Fibroblast of villous mesenchyme (primary cell): ENCODE results near the gene ZNF326. TPM values are rescaled to one million over a fixed set of nuclear protein-coding genes. Genes with fewer than 3 reads are reported as not detected.

Source experiments
- DNase-seq: peaks from one replicate; pipeline ENCODE4 v3.0.0-alpha.2; 2010; ENCODE audit warnings: low read depth
- H3K4me3 ChIP-seq: 2 replicates; pipeline ENCODE4 v1.5.1; 2011; ENCODE audit warnings: low read depth, mild to moderate bottlenecking, low read length
- CTCF ChIP-seq: IDR thresholded peaks from 2 replicates; pipeline ENCODE4 v1.5.1; 2012; ENCODE audit warnings: low read depth, mild to moderate bottlenecking, low read length; ENCODE audit not compliant: insufficient read depth
- total RNA-seq: library from RNA; depleted of rRNA; stranded (reverse); fragments of >200 nt; gene quantifications from 2 replicates; pipeline ENCODE4 v1.2.3, GENCODE V29; 2012

Gene ZNF326
- 9.3 and 12.1 TPM in 2 replicates for total RNA-seq

- DNase-seq, result peak; percentile 97
- peak within 1 kb of the TSS; percentile 72 for H3K4me3 ChIP-seq
- no peak for TF ChIP-seq CTCF
Observed at GRCh38 chr1:89994805-89995597, at the start of gene ZNF326. Gene ZNF326 (plus strand): TSS chr1:89995110. CDS start chr1:89995258, 148 bp downstream.

GRCh38 chr1:89945852-89946476 lies 48.9 kb upstream of the ZNF326 start:
- H3K4me3 ChIP-seq, result no peak overlapping the region
- peak; percentile 54 for DNase-seq

GRCh38 chr1:89946532-89946931 lies 48.4 kb upstream of the ZNF326 start:
- no peak overlapping the region for H3K4me3 ChIP-seq
- DNase-seq, result peak; percentile 65
- TF ChIP-seq CTCF, result no peak

More at GRCh38 chr1:89945852-89946476, 48.9 kb upstream of the ZNF326 start:
- TF ChIP-seq CTCF, result no peak

GRCh38 chr1:89948722-89949345 lies 46.1 kb upstream of the ZNF326 start:
- TF ChIP-seq CTCF, result no peak
- H3K4me3 ChIP-seq, result no peak overlapping the region
- no peak for DNase-seq

- no peak overlapping the region for H3K4me3 ChIP-seq
- TF ChIP-seq CTCF, result no peak
- DNase-seq, result no peak
Observed at GRCh38 chr1:89949991-89950624, 44.8 kb upstream of the ZNF326 start.

- no peak overlapping the region for H3K4me3 ChIP-seq
- no peak for DNase-seq
- TF ChIP-seq CTCF, result no peak
Observed at GRCh38 chr1:89950703-89951102, 44.2 kb upstream of the ZNF326 start.
